ENCODE results near the gene CNOT6.

DNA sequence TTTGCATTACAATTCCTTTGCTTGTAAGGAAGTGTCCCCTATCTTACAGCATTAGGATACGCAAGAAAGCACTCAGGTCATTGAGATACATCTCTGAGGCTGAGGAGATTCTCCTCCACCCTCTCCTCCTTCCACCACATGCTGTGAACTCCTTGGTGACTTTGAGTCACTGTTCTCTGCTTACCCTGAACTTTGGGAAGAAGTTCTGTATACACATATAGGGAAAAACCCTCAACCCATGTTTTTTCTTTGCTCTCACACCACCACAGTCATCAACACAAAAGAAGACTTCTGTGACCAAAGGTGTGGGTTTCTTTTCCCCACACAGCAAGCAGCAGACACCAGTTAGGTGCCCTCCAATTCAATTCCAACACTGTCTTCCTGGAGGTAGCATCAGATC is 38.1 kb downstream of the CNOT6 start:
- TF ChIP-seq, protein P1, sequence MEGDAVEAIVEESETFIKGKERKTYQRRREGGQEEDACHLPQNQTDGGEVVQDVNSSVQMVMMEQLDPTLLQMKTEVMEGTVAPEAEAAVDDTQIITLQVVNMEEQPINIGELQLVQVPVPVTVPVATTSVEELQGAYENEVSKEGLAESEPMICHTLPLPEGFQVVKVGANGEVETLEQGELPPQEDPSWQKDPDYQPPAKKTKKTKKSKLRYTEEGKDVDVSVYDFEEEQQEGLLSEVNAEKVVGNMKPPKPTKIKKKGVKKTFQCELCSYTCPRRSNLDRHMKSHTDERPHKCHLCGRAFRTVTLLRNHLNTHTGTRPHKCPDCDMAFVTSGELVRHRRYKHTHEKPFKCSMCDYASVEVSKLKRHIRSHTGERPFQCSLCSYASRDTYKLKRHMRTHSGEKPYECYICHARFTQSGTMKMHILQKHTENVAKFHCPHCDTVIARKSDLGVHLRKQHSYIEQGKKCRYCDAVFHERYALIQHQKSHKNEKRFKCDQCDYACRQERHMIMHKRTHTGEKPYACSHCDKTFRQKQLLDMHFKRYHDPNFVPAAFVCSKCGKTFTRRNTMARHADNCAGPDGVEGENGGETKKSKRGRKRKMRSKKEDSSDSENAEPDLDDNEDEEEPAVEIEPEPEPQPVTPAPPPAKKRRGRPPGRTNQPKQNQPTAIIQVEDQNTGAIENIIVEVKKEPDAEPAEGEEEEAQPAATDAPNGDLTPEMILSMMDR (IDR thresholded peaks at IDR 0.05) = no peak
- TF ChIP-seq ZFX (IDR thresholded peaks at IDR 0.05; ENCODE audit: borderline replicate concordance) = no peak
